Lung (tissue), 12 donors: ENCODE measurements around the gene ITPRID1. TPM values are rescaled to one million over a fixed set of nuclear protein-coding genes. Genes with fewer than 3 reads are reported as not detected.

Experiments
- ATAC-seq: fragments of 200-7000 bp; cut with Tn5 transposase; one replicate; pipeline ENCODE4 v1.9.1; 2020; ENCODE audit warnings: moderate number of reproducible peaks; ENCODE audit not compliant: insufficient read depth, low FRiP score
- DNase-seq, 3 donors: peaks; one replicate each; pipeline ENCODE4 v3.0.0-alpha.2; 2013 to 2017
- H3K27ac ChIP-seq, 2 donors: one replicate each; pipeline ENCODE4 v1.5.1; 2013; ENCODE audit warnings: mild to moderate bottlenecking in 2 of 2, moderate library complexity in 2 of 2, control low read depth in 1 of 2, inconsistent platforms in 1 of 2, low read depth in 1 of 2, low read length in 1 of 2
- H3K27me3 ChIP-seq, 3 donors: one replicate each; pipeline ENCODE4 v1.5.1; 2013; ENCODE audit warnings: low read length in 2 of 3; ENCODE audit not compliant: control insufficient read depth in 3 of 3, insufficient read depth in 3 of 3
- H3K36me3 ChIP-seq, 4 donors: one replicate each; pipeline ENCODE4 v1.5.1; 2013; ENCODE audit warnings: low read length in 4 of 4, mild to moderate bottlenecking in 1 of 4, moderate library complexity in 1 of 4; ENCODE audit not compliant: control insufficient read depth in 4 of 4, insufficient read depth in 4 of 4
- H3K4me1 ChIP-seq, 5 donors: one replicate each; pipeline ENCODE4 v1.5.1; 2013; ENCODE audit warnings: low read length in 5 of 5, mild to moderate bottlenecking in 2 of 5, moderate library complexity in 1 of 5; ENCODE audit not compliant: control insufficient read depth in 5 of 5, insufficient read depth in 5 of 5
- H3K4me3 ChIP-seq: one replicate; pipeline ENCODE4 v1.5.1; 2013; ENCODE audit warnings: mild to moderate bottlenecking, control low read depth, moderate library complexity
- H3K9ac ChIP-seq, 2 donors: one replicate each; pipeline ENCODE4 v1.5.1; 2013; ENCODE audit warnings: low read length in 2 of 2, control low read depth in 1 of 2; ENCODE audit not compliant: insufficient read depth in 1 of 2
- H3K9me3 ChIP-seq, 4 donors: one replicate each; pipeline ENCODE4 v1.5.1; 2013; ENCODE audit warnings: low read length in 3 of 4, mild to moderate bottlenecking in 1 of 4, moderate library complexity in 1 of 4; ENCODE audit not compliant: control insufficient read depth in 4 of 4, insufficient read depth in 3 of 4
- WGBS, 2 donors: extraction: QIAGEN DNeasy Blood & Tissue Kit; methylation state at CpG; one replicate each; pipeline ENCODE4 v1.1.7; 2013; 5-methylcytosine and 5-hydroxymethylcytosine counted together
- polyA plus RNA-seq, 2 donors: library from polyadenylated mRNA; stranded (reverse); fragments of 200-250 nt; gene quantifications; one replicate each; pipeline ENCODE4 v1.2.1, GENCODE V29; 2013
- total RNA-seq, 2 donors: library from RNA; depleted of rRNA in 1 of 2; stranded (reverse); fragments of >200 nt in 1 of 2; gene quantifications; one replicate each; pipeline ENCODE4 v1.2.1, GENCODE V29; 2014 to 2021
- TF ChIP-seq, protein P1 (sequence below): IDR thresholded peaks from 2 replicates; pipeline ENCODE4 v1.5.1; 2012; ENCODE audit warnings: mild to moderate bottlenecking; ENCODE audit errors: control extremely low read depth, extremely low read depth
- donor health status: control.
- donor health status: control.
- donor health status: Bipolar disorder and iron deficiency.
- donor health status: healthy.
- donor health status: DM: yes; HTN: yes; CAD: no.

The ITPRID1 gene
- total and polyA plus RNA-seq, 4 donors = 0.03 to 2.4 (median 0.28) TPM

DNA sequence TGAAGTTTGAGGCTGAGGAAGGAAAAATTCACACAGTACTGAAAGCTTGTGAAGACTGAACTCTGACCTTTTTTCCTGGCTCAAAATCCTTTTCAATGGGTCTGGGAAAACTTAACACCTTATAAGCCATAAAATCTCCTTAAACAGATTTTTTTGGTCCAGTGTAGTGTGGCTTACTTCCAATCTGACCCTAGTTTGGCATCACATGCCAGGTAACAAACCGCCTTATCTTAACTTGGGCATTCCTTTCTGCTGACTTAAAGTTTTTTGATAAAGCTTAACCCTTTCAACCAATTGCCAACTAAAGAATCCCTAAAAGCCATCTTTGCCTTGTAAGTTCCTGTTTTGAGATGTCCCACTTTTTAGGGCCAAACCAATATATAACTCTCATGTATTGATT lies 13.2 kb upstream of the ITPRID1 start:
- no peaks in the 10 kb centered on the region for H3K4me1 ChIP-seq
- WGBS, 2 donors = 11 to 24% methylated on average over 1 of the region's 1 CpG
- H3K9me3 ChIP-seq = no peaks in the 10 kb centered on the region
- no peak overlapping the region for H3K9ac ChIP-seq
- H3K27me3 ChIP-seq = no peaks in the 10 kb centered on the region
- no peaks in the 10 kb centered on the region for H3K36me3 ChIP-seq
- H3K27ac ChIP-seq = no peak overlapping the region
- TF ChIP-seq, protein P1, sequence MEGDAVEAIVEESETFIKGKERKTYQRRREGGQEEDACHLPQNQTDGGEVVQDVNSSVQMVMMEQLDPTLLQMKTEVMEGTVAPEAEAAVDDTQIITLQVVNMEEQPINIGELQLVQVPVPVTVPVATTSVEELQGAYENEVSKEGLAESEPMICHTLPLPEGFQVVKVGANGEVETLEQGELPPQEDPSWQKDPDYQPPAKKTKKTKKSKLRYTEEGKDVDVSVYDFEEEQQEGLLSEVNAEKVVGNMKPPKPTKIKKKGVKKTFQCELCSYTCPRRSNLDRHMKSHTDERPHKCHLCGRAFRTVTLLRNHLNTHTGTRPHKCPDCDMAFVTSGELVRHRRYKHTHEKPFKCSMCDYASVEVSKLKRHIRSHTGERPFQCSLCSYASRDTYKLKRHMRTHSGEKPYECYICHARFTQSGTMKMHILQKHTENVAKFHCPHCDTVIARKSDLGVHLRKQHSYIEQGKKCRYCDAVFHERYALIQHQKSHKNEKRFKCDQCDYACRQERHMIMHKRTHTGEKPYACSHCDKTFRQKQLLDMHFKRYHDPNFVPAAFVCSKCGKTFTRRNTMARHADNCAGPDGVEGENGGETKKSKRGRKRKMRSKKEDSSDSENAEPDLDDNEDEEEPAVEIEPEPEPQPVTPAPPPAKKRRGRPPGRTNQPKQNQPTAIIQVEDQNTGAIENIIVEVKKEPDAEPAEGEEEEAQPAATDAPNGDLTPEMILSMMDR = no peak
- H3K4me3 ChIP-seq = no peak overlapping the region
- ATAC-seq (no peak), DNase-seq (peak in 1 of 3 donors; percentile 36)

GRCh38 chr7:31508823-31509222 lies 5.1 kb upstream of the ITPRID1 start:
- DNase-seq = no peak
- WGBS, 2 donors = 77 to 81% methylated on average over 5 of the region's 5 CpGs
- Histone ChIP-seq H3K36me3 (no peaks in the 10 kb centered on the region), H3K9me3 (peaks cover 0 to 7% (median 0%) of the 10 kb centered on the region in 4 donors), H3K9ac (no peak overlapping the region), H3K4me1 (no peaks in the 10 kb centered on the region), H3K27me3 (no peaks in the 10 kb centered on the region), H3K27ac (no peak overlapping the region), H3K4me3 (no peak overlapping the region)
- TF ChIP-seq, protein P1 = no peak
- no peak for ATAC-seq

- 62 to 79% methylated on average over 2 of the region's 2 CpGs for WGBS, 2 donors
- no peak for DNase-seq
- H3K27me3 ChIP-seq = no peaks in the 10 kb centered on the region
- no peak for ATAC-seq
- H3K9ac ChIP-seq = no peak overlapping the region
- H3K27ac ChIP-seq = no peak overlapping the region
- H3K36me3 ChIP-seq = no peaks in the 10 kb centered on the region
- no peak overlapping the region for H3K4me3 ChIP-seq
- H3K4me1 ChIP-seq = no peaks in the 10 kb centered on the region
- peaks cover 0 to 4% (median 0%) of the 10 kb centered on the region in 4 donors for H3K9me3 ChIP-seq
- TF ChIP-seq, protein P1 = no peak
These were observed 1.7 kb upstream of the ITPRID1 start for GRCh38 chr7:31512166-31512565.

- Histone ChIP-seq H3K9me3 (no peaks in the 10 kb centered on the region), H3K4me1 (no peaks in the 10 kb centered on the region), H3K4me3 (no peak overlapping the region), H3K27me3 (no peaks in the 10 kb centered on the region), H3K36me3 (no peaks in the 10 kb centered on the region), H3K27ac (no peak overlapping the region), H3K9ac (no peak overlapping the region)
- TF ChIP-seq, protein P1 = no peak
- WGBS, 2 donors = 84 to 89% methylated on average over 16 of the region's 16 CpGs
- DNase-seq (no peak), ATAC-seq (no peak)
These were observed 3.0 kb downstream of the ITPRID1 start for GRCh38 chr7:31516680-31517502.
